DMS114 treated with DMSO at 0.1 percent for 48 hours (cell line): ENCODE data around the gene ZCCHC10.
A peak's percentile ranks its signal among the peaks of the same experiment; 100 is the strongest.
"Not testable (repeated sequence)": the region's sequence is repeated elsewhere in the genome, so short reads cannot be mapped to it uniquely, and the experiment has no call there.

Source experiments
- DNase-seq: peaks from one replicate; lab custom pipeline; 2025; ENCODE audit not compliant: unreplicated experiment; lab: John Stamatoyannopoulos, UW

The ZCCHC10 gene

DNA sequence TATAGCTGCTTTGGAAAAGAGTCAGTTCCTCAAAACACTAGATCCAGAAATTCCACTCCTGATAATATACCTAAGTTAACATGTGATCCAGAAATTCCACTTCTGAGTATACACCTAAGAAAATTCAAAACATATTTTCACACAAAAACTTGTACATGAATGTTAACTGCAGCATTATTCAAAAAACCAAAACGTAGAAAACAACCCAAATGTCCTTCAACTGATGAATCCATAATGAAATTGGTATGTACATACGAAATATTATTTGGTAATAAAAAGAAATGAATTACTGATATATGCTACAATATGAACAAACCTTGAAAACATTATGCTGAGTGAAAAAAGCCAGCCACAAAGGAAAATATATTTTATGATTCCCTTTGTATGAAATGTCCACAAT is 46.4 kb downstream of the ZCCHC10 start:
- DNase-seq: no peak

GRCh38 chr5:132979367-132979940 is 46.9 kb downstream of the ZCCHC10 start:
- no peak for DNase-seq

GRCh38 chr5:132976852-132977251 is 49.5 kb downstream of the ZCCHC10 start:
- no peak for DNase-seq

DNA sequence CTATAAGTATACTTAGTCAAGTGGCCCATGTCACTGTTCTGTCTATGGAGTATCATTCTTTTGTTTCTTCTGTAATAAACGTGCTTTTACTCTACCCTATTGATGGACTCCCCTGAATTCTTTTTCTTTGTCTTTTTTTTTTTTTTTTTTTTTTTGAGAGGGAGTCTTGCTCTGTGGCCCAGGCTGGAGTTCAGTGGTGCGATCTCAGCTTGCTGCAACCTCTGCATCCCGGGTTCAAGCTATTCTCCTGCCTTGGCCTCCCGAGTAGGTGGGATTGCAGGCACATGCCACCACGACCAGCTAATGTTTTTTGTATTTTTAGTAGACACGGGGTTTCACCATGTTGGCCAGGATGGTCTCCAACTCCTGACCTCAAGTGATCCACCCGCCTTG is 53.9 kb downstream of the ZCCHC10 start:
- not testable (repeated sequence) for DNase-seq

- DNase-seq: no peak
Observed at GRCh38 chr5:132971483-132972435, 54.6 kb downstream of the ZCCHC10 start.

GRCh38 chr5:132965120-132965519 is 61.2 kb downstream of the ZCCHC10 start:
- no peak for DNase-seq

GRCh38 chr5:132963171-132964104 is 62.9 kb downstream of the ZCCHC10 start, which contains the start of gene AFF4:
TSS of gene AFF4 (minus strand) at chr5:132963634. CDS start at chr5:132937189, 26,445 bp downstream.
- DNase-seq: peak; percentile 87

DNA sequence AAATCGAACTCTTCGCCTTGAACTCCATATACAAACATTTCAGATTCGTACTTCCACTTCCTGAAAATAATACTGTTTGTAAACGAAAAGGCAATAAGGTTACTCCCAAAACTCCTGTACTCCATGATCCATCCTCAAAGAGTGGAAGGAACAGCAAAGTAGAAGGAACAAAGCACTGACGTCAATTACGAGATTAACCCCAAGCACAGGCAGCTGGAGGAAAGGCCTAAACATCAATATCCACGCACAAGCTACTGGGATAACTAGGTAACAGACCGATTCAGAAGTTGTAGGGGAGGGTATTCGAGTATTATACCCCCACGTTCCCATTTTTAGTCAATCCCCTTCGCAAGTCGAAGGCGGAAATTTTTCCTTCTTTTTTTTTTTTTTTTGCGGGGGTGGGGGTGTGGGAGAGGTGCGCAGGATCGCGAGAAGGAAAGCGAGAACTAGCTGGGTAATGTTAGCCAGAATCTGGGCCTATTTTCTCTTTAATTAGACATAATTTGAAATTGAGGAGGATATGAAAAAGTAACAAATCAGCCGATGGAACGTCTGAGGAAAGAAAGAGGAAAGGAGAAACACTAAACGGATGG is 63.8 kb downstream of the ZCCHC10 start:
- DNase-seq: peak; percentile 67

- DNase-seq: no peak
Observed at GRCh38 chr5:132961887-132962286, 64.5 kb downstream of the ZCCHC10 start.

DNA sequence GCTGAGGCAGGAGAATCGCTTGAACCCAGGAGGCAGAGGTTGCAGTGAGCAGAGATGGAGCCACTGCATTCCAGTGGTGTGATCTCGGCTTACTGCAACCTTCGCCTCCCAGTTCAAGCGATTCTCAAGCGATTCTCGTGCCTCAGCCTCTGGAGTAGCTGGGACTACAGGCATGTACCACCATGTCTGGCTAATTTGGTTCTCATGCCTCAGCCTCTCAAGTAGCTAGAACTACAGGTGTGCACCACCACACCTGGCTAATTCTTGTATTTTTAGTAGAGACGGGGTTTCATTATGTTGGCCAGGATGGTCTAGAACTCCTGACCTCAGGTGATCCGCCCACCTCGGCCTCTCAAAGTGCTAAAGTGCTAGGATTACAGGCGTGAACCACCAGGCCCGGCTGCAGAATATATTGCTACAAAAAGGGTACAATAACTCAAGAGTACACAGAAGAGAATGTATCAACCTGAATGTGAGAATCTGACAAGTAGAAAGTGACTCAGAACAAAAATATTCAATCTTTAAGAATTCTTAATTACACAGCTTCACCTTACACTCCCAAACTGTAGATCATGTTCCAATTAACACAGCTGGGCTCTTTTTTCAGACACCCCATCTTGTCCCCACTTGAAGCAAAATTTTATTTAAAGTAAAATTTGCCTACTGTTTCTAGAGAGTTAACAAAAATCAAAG is 65.1 kb downstream of the ZCCHC10 start:
- DNase-seq: not testable (repeated sequence)

DNA sequence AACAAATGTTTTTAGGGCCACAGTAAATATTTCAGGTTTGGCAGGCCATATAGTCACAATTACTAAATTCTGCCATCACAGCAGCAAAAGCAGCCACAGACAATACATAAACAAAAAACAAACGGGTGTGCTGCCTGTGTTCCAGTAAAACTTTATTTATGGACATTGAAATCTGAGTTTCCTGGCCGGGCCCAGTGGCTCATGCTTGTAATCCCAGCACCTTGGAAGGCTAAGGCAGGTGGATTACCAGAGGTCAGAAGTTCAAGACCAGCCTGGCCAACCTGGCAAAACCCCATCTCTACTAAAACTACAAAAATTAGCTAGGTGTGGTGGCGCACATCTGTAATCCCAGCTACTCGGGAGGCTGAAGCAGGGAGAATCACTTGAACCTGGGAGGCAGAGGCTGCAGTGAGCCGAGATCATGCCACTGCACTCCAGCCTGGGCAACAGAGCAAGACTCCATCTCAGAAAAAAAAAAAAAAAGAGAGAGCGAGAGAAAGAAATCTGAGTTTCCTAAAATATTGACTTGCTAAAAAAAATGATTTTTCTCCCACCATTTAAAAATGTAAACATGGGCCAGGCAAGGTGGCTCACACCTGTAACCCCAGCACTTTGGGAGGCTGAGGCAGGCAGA is 70.1 kb downstream of the ZCCHC10 start:
- DNase-seq: not testable (repeated sequence)

DNA sequence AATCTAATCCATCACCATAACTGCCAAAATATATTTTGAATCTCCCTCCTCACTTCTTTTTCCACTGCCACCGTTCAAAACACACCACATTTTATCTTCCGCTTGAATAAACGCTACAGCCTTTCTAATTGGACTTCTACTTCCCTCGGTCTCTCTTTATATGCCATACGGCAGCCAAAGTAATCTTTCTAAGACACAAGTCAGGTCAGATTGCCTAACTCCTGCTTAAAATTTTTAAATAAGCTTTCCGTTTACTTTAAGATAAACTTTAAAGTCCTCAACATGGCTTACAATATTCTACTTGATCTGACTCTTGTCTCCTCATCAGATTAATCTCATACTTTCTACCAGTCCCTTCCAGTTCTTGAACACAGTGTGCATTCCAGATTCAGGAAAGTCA is 72.6 kb downstream of the ZCCHC10 start:
- no peak for DNase-seq

DNA sequence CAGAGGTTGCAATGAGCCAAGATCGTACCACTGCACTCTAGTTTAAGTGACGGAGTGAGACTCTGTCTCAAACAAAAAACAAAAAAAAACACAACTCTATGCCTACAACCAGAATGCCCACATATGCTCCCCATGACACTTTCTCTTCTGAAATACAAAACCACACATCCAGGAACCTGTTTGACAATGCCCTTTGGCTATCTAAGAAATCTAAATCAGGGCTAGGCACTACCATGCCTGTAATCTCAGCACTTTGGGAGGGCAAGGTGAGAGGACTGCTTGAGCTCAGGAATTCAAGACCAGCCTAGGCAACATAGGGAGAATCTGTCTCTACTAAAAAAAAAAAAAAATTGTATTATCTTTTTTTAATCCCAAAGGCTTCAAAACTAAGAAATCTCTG is 73.5 kb downstream of the ZCCHC10 start:
- no peak for DNase-seq

- no peak for DNase-seq
Observed at GRCh38 chr5:132951897-132952296, 74.5 kb downstream of the ZCCHC10 start.

DNA sequence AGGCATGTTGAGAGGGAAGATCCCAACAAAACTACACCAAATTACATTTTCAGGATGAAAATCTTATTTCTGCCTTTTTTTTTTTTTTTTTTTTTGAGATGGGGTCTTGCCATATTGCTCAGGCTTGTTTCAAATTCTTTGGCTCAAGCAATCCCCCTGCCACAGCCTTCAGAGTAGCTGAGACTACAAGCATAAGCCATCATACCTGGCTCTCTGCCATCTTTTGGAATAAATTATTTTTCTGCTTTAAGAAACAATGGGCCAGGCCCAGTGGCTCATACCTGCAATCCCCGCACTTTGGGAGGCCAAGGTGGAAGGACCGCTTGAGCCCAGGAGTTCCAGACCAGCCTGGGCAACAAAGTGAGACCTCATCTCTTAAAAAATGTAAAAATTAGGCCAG is 77.2 kb downstream of the ZCCHC10 start:
- DNase-seq: no peak

DNA sequence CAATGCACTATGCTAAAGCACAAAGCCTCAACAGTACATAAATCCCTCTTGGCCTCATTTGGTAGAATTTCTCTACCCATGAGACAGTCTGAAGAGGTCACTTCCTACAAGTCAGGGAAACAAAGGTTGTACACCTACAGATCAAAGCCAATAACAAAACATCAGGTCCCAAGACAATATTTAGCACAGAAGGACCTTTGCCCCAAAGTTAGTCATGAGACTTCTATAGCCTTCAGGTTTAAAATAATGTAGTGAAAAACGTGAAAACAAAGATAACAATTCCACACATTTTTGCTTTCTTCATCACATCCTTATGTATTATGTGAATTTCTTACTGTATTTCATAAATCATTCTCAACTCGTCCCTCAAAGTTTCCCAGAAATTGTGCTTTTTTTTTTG is 78.7 kb downstream of the ZCCHC10 start:
- DNase-seq: no peak
